GM19099 (cell line): Measurements from ENCODE around the gene SAMD4A.

Experiments
- POLR2A ChIP-seq: IDR thresholded peaks from 3 replicates; pipeline ENCODE4 v1.6.1; 2011; ENCODE audit warnings: low read depth; ENCODE audit not compliant: insufficient read length; ENCODE audit errors: extremely low read depth

Gene SAMD4A

DNA sequence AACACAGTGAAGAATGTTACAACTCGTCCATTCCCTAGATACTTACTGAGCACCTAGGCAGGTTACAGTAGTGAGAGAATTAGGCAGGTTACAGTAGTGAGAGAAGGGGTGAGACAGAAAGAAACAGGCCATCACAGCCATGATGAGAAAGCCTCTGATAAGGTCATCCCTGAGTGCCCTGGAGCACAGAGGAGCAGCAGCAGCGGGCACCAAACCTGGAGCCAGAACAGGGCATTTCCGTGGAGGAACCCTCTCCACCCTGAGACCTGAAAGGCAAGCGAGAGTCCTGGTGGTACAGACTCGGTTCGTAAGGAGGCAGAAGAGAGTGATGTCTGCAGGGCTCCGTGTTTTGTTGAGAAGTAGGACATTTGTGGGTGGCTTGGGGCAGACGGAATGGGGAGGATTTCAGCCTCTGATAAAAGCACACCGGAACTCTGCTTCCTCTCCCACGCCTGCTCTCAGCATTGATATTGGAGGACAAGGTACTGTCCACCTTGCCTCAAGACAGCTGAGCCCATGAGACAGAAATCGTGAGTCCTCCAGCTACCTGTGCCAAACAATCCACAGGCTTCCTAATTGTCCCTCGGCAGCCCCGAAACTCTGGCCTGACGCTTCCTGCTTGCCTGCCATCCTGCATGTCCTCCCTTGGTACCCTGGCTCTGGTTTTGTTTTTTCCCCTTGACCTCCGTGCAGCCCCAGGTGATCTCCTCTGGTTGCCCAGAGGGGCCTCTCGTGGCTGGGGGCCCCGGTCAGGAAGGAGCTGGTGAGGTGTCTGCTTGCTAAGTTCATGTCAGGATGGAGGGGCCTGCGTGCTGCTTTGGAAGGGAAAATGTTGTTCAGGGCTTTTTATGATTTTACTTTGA is 199.6 kb downstream of the SAMD4A start:
- TF ChIP-seq POLR2A: no peak

DNA sequence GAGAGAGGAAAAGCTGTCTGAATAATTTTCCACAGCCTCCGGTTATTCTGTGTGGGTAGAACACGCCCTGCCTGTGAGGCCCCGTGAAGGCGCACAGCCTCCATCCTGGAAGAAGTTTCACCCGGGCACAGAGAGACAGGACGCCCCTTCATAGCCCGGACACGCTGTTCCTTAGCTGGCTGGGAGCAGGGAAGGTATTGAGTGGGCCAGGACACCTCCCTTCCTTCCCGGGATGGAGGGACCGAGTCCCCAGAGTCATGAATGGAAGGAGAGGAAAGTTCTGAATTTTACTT is 200.2 kb downstream of the SAMD4A start:
- TF ChIP-seq POLR2A: no peak

DNA sequence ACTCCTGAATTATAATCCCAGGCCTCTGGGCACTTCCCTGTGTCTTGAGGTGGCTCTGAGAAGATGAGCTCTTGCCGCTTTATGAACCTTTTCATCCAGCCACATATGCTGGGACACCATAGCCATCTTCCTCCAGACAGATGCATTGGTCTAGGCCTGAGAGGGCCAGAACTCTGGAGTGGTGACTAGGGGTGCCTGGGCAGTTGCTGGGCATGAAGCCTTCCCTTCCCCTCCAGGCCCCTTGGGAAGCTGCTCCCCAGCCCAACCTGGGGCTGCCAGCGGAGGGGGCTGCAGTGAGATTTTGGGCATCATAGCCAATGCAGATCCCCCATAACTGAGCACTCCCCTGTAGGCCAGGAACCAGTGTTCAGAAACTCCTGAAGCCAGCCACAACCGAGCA is 200.5 kb downstream of the SAMD4A start:
- TF ChIP-seq POLR2A: no peak

DNA sequence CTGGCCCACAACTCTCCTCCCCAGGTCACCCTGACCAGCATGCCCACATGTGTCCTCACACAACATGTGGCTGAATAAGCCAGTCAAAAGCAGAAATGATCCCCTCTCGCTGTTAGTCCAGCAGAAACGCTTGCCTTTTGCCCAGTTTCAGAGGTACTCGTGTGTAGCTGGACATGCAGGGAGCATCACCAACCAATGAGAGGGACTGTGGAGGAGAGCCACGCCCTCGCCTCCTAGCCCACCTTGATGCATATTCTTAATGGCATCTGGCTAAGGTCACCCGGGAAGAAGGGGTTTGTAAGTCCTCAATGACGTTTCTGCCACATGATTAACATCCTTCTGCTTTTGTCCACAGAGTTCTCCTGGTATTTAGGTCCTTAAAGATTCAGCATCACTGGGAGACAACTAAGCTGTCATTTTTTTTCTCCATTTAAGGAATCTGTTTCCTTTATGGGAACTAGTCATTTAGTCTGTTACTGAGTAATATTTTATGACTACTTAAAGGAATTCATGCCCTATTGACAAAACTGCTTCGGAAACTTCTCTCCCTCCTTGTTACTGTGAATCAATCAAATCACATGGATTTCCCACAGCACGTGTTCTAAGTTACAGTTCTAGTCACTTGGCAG is 201.7 kb downstream of the SAMD4A start:
- TF ChIP-seq POLR2A: no peak

DNA sequence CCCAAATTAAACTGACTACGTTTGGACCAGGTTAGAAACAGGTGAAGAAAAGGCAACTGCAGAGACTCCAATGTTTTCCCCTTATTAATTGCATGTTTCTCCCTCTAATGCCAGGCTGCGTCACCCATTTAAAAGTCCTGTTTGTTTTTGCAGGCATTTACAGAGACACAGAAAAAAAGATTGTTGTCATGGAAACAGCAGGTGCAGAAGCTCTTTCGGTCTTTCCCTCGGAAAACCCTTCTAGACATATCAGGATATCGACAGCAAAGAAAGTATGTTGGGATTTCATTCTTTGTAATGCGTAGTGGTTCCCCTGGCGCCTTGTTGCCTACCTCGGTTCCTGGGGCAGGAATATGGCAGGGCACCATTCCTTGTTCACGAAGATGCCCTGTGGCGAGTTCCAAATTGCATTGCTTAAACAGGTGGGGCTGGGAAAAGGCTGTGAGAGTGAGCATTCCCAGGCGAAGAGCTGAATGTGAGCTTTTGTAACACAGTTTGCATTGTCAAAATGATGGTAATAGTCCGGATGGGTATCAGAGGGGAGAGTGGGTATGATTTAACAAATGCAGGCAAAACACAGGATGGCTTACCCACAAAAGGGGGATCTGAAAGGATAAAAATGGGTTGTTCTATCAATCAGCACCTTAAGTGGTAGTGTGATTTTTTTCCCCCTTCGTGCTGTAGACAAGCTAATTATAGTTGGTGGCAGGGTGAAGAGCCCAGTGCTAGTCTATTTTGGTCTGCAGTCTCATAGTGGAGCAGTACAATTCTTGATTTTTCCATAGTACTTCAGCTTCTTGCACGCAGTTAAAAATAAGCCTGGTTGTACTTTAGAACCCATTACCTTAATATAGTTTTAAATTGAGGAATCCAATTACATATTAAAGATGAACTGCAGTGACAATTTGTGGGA is 203.3 kb downstream of the SAMD4A start:
- TF ChIP-seq POLR2A: no peak

DNA sequence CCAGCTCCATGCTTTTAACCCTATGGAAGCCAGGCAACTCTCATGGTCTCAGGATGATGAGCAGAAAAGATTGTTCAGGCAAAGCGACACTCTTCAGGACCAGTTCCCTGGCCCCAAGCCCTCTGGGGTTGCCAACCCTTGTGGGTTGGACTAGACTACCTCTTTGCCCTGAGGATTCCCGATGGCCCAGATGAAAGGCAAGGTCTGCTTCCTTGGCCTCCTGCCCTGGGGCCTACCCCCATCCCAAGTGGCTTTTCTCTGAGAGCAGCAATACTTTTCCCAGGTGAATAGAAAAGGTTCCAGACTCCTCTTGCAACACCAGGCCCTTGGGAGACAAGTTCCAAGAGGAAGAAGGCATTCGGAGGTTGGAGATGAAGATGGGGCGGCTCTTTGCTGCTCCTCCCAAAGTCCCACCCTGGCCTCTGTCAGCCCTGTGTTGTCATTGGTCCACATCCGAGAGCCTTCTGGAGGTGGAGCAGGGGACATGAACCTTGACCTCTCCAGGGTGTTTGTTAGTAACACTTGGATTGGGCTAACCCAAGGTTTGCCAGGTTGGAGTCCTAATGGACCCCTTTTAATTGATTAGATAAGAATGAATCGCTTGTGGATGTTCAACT is 204.6 kb downstream of the SAMD4A start:
- TF ChIP-seq POLR2A: no peak

DNA sequence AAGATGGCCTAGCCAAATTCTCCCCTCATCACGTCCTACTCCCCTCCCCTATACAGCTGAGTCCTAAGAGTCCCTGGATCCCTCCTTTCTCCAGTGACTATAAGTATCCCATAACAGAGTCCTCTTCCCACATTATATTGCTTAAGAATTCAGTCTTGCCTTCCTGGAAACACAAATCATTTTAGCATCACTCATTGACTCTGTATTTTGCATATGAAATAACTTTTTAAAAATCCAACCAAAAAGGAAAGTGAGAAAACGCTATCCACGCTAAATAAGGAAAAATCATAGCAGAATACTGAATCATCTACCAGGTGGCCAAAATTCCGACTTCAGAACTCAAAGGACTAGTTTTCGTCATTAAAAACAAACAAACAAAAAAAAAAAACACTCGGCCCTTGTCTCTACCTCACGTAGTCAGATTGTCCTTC is 205.5 kb downstream of the SAMD4A start:
- no peak for TF ChIP-seq POLR2A

DNA sequence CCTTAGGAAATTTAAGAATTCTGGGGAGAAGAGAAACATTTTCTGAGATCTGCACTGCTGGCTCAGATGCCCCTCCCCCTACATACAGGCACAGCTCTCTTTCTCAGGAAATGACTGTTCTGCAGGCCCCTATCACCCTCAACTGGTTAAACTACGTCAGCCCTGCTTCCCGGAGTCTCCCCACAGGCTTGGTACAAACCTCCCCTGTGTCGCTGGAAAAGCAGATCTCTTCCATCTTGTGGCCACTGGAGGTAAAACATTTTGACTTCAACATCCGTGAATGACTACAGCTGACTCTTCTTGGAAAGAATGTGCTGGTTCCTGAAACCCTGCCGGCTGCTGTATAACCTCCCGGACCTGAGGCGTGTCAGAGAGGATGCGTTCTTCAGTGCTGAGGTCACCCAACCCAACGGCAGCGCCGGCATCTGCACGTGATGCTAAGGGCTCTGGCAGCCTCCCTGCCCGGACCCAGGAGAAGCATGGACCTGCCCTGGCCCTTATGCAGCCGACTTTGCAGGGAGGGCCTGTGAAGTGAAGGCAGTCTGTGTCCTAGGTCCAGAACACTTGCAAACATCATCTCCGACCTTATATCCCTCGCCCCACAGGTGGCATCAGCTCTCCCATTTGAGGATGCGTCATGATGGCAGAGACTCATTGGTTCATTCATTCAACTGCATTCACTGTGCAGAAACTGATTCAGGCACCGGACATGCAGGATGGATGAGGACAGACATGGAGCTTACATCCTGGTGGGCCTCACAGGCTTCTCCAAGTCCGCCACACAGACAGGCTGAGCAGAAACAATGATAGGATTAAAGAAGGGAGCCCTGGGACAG is 206.5 kb downstream of the SAMD4A start:
- no peak for TF ChIP-seq POLR2A

DNA sequence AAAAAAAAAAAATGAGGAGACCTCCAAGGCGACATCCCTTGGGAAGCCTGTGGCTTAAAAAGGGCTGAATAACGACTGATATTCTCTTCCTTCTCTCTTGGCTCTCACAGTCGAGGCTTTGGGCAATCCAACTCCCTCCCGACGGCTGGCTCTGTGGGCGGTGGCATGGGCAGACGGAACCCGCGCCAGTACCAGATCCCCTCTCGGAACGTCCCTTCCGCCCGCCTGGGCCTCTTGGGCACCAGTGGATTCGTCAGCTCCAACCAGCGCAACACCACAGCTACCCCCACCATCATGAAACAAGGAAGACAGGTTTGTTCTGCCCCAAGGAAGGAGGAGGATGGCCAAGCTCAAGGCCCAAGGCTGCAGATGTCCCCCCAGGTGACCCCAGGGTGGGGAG is 207.9 kb downstream of the SAMD4A start:
- no peak for TF ChIP-seq POLR2A

DNA sequence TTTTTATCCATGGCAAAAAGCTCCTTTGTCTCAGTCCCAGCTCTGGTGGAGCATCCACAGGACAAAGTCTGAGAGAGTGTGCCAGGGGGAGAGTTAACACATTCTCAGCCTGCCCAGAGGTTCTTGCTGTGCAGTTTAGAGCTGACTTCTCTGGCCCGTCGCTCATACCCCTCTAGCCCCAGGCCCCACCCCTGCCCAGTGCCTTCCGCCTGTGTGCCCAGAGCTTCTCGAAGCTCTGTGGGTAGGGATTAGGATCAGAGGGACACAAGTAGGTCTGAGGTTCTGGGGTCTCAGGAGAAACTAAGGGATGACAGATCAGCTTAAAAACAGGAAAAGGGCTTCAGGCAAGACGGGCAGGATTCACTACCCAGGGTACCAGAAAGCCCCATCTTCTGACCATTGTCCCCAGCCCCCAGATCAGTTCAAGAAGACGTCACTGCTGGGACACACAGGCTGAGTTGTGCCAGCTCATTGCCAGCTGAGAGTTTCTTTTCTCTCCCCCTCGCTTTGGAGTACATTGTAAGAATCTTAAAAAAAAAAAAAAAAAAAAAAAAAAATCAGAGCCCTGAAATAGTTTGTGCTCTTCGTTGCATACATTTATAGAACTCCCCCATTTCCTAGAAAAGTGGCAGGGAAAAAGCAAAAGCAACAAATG is 208.7 kb downstream of the SAMD4A start:
- TF ChIP-seq POLR2A: no peak

DNA sequence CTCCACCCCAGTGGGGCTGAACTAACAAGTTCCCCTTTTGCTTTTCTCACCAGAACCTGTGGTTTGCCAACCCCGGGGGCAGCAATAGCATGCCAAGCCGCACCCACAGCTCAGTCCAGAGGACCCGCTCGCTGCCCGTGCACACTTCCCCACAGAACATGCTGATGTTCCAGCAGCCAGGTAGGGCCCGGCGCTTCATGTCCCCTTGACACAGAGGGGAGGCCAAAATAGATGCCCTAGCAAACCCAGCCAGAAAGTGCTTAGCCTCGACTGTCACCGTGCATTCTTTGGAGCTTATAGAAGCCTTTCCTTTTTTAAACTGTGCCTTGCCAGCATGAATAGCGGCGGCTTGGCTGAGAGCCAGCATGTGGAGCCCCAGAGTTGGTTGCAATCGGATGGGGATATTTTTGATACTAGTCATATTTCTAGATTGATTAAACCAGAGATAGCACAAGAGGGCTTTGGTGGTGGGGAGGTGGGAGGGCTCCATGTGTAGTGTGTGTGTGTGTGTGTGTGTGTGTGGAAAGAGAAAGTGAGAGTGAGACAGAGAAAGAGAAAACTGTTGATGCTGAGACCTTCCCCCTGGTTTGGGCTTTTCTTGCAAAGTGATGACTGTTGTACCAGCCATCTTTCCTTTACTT is 209.6 kb downstream of the SAMD4A start:
- TF ChIP-seq POLR2A: no peak

DNA sequence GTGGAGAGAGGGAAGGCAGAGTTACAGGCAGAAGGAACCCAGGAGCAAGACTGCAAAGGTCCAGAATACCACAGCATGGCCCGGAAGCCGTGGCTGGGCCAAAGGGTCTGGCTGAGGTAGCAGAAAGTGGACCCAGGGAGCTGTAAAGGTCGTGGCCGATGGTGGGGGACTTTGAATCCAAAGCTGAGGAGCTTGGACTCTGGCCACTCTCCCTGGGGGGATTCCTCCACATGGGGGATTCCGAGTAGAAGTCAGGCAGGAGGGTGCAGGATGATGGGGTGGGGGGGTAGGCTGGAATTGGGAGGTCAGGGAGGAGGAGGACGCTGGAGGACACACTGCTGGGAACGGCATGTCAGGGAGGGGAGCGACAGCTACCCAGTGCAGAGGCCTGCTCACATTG is 210.5 kb downstream of the SAMD4A start:
- no peak for TF ChIP-seq POLR2A

DNA sequence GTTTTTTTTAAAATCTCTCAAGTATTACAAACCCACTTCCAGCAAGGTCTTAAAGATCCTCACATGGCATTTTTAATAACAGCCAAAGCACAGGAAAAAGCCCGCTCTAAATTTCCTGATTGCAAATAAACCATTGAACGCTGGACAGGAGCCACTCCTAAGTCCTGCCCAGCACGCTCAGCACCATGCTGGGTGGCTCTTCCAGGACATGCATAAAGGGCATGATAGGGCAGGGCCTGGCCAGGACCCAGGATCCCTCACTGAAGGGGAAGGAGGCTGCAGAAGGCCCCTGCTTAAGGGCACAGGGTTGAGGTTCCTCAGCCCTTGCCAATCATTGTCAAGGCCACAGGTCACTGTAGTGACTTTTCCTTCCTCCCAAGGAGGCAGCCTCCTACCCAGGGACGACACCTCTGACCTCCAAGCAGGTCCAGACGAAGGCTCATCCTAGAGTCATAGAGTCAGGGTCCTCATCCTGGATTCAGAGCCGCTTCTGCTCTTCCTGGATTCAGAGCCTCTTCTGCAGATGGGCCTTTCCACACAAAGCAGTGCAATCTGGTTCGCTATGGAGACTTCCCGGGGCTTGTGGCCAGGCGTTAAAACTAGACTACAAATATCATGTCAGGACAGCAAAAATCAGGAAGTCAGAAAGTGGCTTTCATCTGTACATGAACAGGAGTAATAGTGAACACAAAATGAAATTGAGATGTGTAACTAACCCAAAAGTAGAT is 211.9 kb downstream of the SAMD4A start:
- TF ChIP-seq POLR2A: no peak
